Measurements from ENCODE around the gene PRR15L.

Gene PRR15L

GRCh38 chr17:47956791-47957590, 692 bp downstream of the PRR15L start:
- Histone ChIP-seq H3K4me3 (ENCODE audit: low read length in 2 of 2) (no peak overlapping the region), H3K27me3 (ENCODE audit: control insufficient read depth in 1 of 2, insufficient read depth in 2 of 2, low read length in 2 of 2) (no peaks in the 10 kb centered on the region), H3K36me3 (ENCODE audit: control insufficient read depth in 2 of 2, insufficient read depth in 2 of 2, low read length in 2 of 2) (no peaks in the 10 kb centered on the region), H3K27ac (ENCODE audit: low read length) (no peak overlapping the region), H3K9ac (ENCODE audit: low read length in 2 of 2) (no peak overlapping the region), H3K9me3 (ENCODE audit: control insufficient read depth in 2 of 2, low read length in 2 of 2) (no peaks in the 10 kb centered on the region), H3K4me1 (ENCODE audit: control insufficient read depth, insufficient read depth, low read length) (no peaks in the 10 kb centered on the region)

DNA sequence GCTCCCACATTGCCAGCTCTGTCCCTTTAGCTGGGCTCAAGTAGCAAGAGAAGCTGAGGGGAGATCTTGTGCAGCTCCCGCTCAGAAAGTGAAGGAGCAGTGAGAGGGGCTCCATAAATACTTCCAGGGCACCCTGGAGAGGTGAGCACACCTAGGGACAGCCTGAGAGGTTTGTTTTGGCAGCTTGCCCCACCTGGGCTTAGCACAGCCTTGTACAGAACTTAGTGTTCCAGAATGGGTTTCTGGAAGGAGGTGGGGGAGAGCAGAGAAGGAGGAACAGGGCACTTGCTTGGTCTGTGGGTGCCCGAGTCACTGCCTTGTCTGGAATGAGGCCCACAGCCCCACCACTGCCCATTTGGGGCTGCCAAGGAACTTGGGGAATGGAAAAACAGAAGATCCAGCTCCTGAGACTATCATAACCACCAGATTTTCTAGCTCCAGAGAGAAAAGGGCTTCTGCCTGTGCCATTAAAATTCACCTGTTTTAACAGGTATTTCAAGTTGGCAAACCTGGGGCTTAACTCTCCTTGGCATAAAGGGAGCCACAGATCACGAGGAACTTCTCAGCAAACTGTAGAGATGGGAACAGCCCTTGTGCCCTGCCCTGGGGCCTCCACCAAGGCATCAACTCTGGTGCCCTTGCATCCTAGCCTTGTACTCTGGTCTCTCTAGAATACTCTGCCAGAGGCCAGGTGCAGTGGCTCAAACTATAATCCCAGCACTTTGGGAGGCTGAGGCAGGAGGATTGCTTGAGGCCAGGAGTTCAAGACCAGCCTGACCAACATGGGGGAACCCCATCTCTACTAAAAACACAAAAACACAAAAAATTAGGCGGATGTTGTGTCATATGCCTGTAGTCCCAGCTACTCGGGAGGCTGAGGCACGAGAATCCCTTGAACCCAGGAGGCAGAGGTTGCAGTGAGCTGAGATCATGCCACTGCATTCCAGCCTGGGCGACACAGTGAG, 1.9 kb downstream of the PRR15L start:
- H3K9ac ChIP-seq (ENCODE audit: low read length in 2 of 2), result peak overlapping the region in 1 of 2 donors; percentile 21
- H3K27me3 ChIP-seq (ENCODE audit: control insufficient read depth in 1 of 2, insufficient read depth in 2 of 2, low read length in 2 of 2), result no peaks in the 10 kb centered on the region
- no peaks in the 10 kb centered on the region for H3K36me3 ChIP-seq (ENCODE audit: control insufficient read depth in 2 of 2, insufficient read depth in 2 of 2, low read length in 2 of 2)
- H3K27ac ChIP-seq (ENCODE audit: low read length), result no peak overlapping the region
- no peaks in the 10 kb centered on the region for H3K9me3 ChIP-seq (ENCODE audit: control insufficient read depth in 2 of 2, low read length in 2 of 2)
- no peaks in the 10 kb centered on the region for H3K4me1 ChIP-seq (ENCODE audit: control insufficient read depth, insufficient read depth, low read length)
- H3K4me3 ChIP-seq (ENCODE audit: low read length in 2 of 2), result no peak overlapping the region

DNA sequence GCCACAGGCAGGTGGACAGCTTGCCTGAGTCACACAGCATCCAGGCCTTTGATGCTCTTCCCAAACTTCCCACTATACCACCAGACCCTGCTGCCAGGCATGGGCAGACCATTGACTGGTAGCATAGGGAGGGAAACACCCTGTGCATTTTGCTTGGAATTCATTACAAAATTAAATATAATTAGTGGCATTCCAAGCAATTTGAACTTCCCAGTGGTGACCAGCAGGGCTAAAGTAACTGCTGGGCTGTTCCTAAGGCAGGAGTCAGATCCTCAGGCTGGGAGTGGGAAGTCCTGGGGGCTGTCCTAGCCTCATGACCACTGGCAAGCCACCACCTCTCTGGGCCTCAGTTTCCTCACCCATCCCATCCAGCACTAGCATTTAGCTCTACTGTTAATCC, 3.8 kb downstream of the PRR15L start:
- no peak overlapping the region for H3K27ac ChIP-seq (ENCODE audit: low read length)
- no peaks in the 10 kb centered on the region for H3K36me3 ChIP-seq (ENCODE audit: control insufficient read depth in 2 of 2, insufficient read depth in 2 of 2, low read length in 2 of 2)
- no peak overlapping the region for H3K4me3 ChIP-seq (ENCODE audit: low read length in 2 of 2)
- H3K27me3 ChIP-seq (ENCODE audit: control insufficient read depth in 1 of 2, insufficient read depth in 2 of 2, low read length in 2 of 2), result no peaks in the 10 kb centered on the region
- no peaks in the 10 kb centered on the region for H3K9me3 ChIP-seq (ENCODE audit: control insufficient read depth in 2 of 2, low read length in 2 of 2)
- H3K9ac ChIP-seq (ENCODE audit: low read length in 2 of 2), result no peak overlapping the region
- H3K4me1 ChIP-seq (ENCODE audit: control insufficient read depth, insufficient read depth, low read length), result peaks cover 12% of the 10 kb centered on the region

DNA sequence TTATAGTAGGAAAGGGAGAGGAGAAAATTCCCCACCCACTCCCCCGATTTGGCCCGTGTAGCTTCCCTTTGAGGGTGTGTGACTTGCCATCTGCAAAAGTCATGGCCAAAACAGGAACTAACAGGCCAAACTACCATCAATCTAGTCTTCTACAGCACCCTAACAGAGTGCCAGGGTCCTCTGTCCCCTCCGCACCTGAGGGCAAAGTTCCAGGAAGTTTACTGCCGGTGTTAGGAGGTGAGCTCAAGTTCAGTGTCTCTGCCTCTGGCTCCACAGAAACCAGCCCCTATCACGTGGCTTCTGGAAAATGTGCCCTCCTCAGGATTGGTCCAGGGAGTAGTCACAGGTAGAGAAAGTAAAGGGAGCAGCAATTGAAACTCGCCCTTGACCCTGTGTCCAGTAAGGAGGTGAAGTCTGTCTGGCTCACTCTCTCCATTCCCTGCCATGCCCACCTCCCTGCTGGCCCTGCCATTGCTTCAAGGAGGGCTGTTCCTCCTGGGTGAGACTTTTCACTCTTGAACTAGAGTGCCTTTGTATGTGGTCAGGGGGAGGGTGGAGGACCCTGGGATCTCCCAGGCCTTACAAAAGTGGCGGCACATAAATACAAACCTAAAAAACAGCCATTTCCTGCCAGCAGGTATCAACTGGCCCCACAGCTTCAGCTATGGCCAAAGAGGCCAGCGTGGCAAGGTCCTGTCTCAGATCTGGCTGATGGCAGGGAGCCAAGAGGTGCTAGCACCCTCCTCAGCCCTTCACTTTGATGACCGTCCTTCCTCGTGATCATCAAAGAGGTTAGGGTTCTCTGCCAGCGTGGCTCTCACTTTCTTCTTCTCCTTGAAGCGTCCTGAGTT, 5.3 kb downstream of the PRR15L start:
- H3K36me3 ChIP-seq (ENCODE audit: control insufficient read depth in 2 of 2, insufficient read depth in 2 of 2, low read length in 2 of 2), result peaks cover 0 to 3% of the 10 kb centered on the region in 2 donors
- H3K27me3 ChIP-seq (ENCODE audit: control insufficient read depth in 1 of 2, insufficient read depth in 2 of 2, low read length in 2 of 2), result no peaks in the 10 kb centered on the region
- H3K4me1 ChIP-seq (ENCODE audit: control insufficient read depth, insufficient read depth, low read length), result peaks cover 19% of the 10 kb centered on the region
- no peaks in the 10 kb centered on the region for H3K9me3 ChIP-seq (ENCODE audit: control insufficient read depth in 2 of 2, low read length in 2 of 2)
- no peak overlapping the region for H3K9ac ChIP-seq (ENCODE audit: low read length in 2 of 2)
- H3K4me3 ChIP-seq (ENCODE audit: low read length in 2 of 2), result no peak overlapping the region
- H3K27ac ChIP-seq (ENCODE audit: low read length), result no peak overlapping the region

- Histone ChIP-seq H3K27me3 (ENCODE audit: control insufficient read depth in 1 of 2, insufficient read depth in 2 of 2, low read length in 2 of 2) (no peaks in the 10 kb centered on the region), H3K9ac (ENCODE audit: low read length in 2 of 2) (no peak overlapping the region), H3K27ac (ENCODE audit: low read length) (no peak overlapping the region), H3K9me3 (ENCODE audit: control insufficient read depth in 2 of 2, low read length in 2 of 2) (no peaks in the 10 kb centered on the region), H3K36me3 (ENCODE audit: control insufficient read depth in 2 of 2, insufficient read depth in 2 of 2, low read length in 2 of 2) (peaks cover 3 to 13% of the 10 kb centered on the region in 2 donors), H3K4me1 (ENCODE audit: control insufficient read depth, insufficient read depth, low read length) (peaks cover 31% of the 10 kb centered on the region), H3K4me3 (ENCODE audit: low read length in 2 of 2) (no peak overlapping the region)
Observed at GRCh38 chr17:47950448-47950847, 7.2 kb downstream of the PRR15L start.

- H3K27me3 ChIP-seq (ENCODE audit: control insufficient read depth in 1 of 2, insufficient read depth in 2 of 2, low read length in 2 of 2), result no peaks in the 10 kb centered on the region
- H3K9ac ChIP-seq (ENCODE audit: low read length in 2 of 2), result peak overlapping the region; percentile 13 to 71
- H3K4me3 ChIP-seq (ENCODE audit: low read length in 2 of 2), result peak overlapping the region; percentile 64 to 73
- no peaks in the 10 kb centered on the region for H3K9me3 ChIP-seq (ENCODE audit: control insufficient read depth in 2 of 2, low read length in 2 of 2)
- H3K36me3 ChIP-seq (ENCODE audit: control insufficient read depth in 2 of 2, insufficient read depth in 2 of 2, low read length in 2 of 2), result peaks cover 7 to 18% of the 10 kb centered on the region in 2 donors
- H3K27ac ChIP-seq (ENCODE audit: low read length), result peak overlapping the region; percentile 67
- H3K4me1 ChIP-seq (ENCODE audit: control insufficient read depth, insufficient read depth, low read length), result peaks cover 35% of the 10 kb centered on the region
Observed at GRCh38 chr17:47949946-47950345, 7.7 kb downstream of the PRR15L start.

DNA sequence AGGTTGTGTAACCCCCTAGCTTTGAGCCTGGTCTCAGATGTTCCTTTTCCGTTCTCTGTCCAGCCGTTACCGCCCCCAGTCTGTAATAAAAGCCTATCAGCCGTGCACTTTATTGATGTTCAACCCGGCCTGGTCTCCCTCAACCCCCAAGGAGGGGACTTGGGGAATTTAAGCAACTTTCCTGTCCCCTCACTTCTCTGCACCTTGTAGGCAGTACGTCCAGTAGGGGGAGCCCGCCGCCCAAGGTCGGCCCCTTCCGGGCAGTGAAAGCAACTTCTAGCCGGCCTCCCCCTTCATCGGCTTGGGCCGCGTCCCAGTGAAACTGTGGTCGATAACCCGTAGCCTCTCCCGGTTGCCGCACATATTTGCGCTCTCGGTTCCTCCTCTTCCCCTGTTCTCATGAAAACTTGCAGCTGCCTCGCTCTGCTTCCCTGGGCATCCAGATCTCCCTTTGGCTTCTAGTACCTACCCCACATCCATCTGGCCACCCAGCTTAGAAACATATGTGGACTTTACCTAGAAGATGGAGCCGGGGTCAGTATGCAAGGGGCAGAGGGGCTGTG, 8.4 kb downstream of the PRR15L start:
- Histone ChIP-seq H3K9ac (ENCODE audit: low read length in 2 of 2) (peak overlapping the region; percentile 71 to 82), H3K4me1 (ENCODE audit: control insufficient read depth, insufficient read depth, low read length) (peaks cover 35% of the 10 kb centered on the region), H3K27me3 (ENCODE audit: control insufficient read depth in 1 of 2, insufficient read depth in 2 of 2, low read length in 2 of 2) (no peaks in the 10 kb centered on the region), H3K36me3 (ENCODE audit: control insufficient read depth in 2 of 2, insufficient read depth in 2 of 2, low read length in 2 of 2) (peaks cover 10 to 21% of the 10 kb centered on the region in 2 donors), H3K4me3 (ENCODE audit: low read length in 2 of 2) (peak overlapping the region; percentile 64 to 73), H3K9me3 (ENCODE audit: control insufficient read depth in 2 of 2, low read length in 2 of 2) (no peaks in the 10 kb centered on the region), H3K27ac (ENCODE audit: low read length) (peak overlapping the region; percentile 67)

GRCh38 chr17:47948706-47949196, 8.9 kb downstream of the PRR15L start:
- H3K4me3 ChIP-seq (ENCODE audit: low read length in 2 of 2), result peak overlapping the region; percentile 64 to 73
- H3K4me1 ChIP-seq (ENCODE audit: control insufficient read depth, insufficient read depth, low read length), result peaks cover 35% of the 10 kb centered on the region
- H3K9me3 ChIP-seq (ENCODE audit: control insufficient read depth in 2 of 2, low read length in 2 of 2), result no peaks in the 10 kb centered on the region
- peak overlapping the region; percentile 67 for H3K27ac ChIP-seq (ENCODE audit: low read length)
- peak overlapping the region in 1 of 2 donors; percentile 69 for H3K9ac ChIP-seq (ENCODE audit: low read length in 2 of 2)
- H3K36me3 ChIP-seq (ENCODE audit: control insufficient read depth in 2 of 2, insufficient read depth in 2 of 2, low read length in 2 of 2), result peaks cover 10 to 21% of the 10 kb centered on the region in 2 donors
- no peaks in the 10 kb centered on the region for H3K27me3 ChIP-seq (ENCODE audit: control insufficient read depth in 1 of 2, insufficient read depth in 2 of 2, low read length in 2 of 2)

DNA sequence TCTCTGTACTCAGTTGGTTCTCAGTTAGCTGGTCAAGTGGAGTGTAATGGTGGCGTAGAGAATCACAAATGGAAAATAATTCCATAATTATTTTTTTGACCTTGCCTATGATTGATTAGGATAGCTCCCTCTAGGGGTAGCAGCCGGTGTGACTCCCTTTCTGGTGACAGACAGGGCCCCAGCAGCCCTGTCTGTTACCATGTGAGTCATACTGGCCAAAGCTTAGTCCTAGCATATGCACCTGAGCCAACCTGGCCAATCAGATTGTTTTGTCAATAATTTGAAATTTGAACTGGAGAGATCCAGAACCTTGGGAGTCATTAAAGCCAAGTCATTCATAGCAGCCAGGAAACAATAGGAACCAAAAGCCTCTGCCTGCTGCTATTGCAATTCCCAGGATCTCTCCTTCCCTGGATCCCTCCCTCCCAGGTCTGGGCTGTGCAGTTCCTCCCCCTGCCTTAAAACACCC, 10.7 kb downstream of the PRR15L start:
- Histone ChIP-seq H3K9me3 (ENCODE audit: control insufficient read depth in 2 of 2, low read length in 2 of 2) (no peaks in the 10 kb centered on the region), H3K4me1 (ENCODE audit: control insufficient read depth, insufficient read depth, low read length) (peaks cover 42% of the 10 kb centered on the region), H3K9ac (ENCODE audit: low read length in 2 of 2) (no peak overlapping the region), H3K27me3 (ENCODE audit: control insufficient read depth in 1 of 2, insufficient read depth in 2 of 2, low read length in 2 of 2) (no peaks in the 10 kb centered on the region), H3K4me3 (ENCODE audit: low read length in 2 of 2) (no peak overlapping the region), H3K36me3 (ENCODE audit: control insufficient read depth in 2 of 2, insufficient read depth in 2 of 2, low read length in 2 of 2) (peaks cover 10 to 23% of the 10 kb centered on the region in 2 donors), H3K27ac (ENCODE audit: low read length) (no peak overlapping the region)

Measured in stomach smooth muscle (tissue), 2 donors.